Tibial nerve (tissue), 4 donors: ENCODE measurements around the gene RNF43. TPM values are rescaled to one million over a fixed set of nuclear protein-coding genes. Genes with fewer than 3 reads are reported as not detected.

ENCODE experiments used
- DNase-seq, 2 donors: peaks; one replicate each; pipeline ENCODE4 v3.0.0-alpha.2; 2019; ENCODE audit warnings: low spot score in 2 of 2
- H3K27ac ChIP-seq, 4 donors: fragments of 200-600 bp; sonication (generic) in 3 of 4; one replicate each; pipeline ENCODE4 v1.5.1; 2017 to 2019; ENCODE audit warnings: mild to moderate bottlenecking in 1 of 4
- H3K27me3 ChIP-seq, 2 donors: fragments of 200-600 bp; sonication (generic) in 1 of 2; one replicate each; pipeline versions ENCODE4 v1.5.1 to v1.6.0; 2017 to 2019
- H3K36me3 ChIP-seq, 3 donors: fragments of 200-600 bp; sonication (generic); one replicate each; pipeline ENCODE4 v1.5.1; 2018 to 2019
- H3K4me1 ChIP-seq, 4 donors: fragments of 200-600 bp; sonication (generic) in 3 of 4; one replicate each; pipeline ENCODE4 v1.5.1; 2017 to 2019
- H3K4me3 ChIP-seq, 4 donors: fragments of 200-600 bp; sonication (generic) in 3 of 4; one replicate each; pipeline ENCODE4 v1.5.1; 2017 to 2019; ENCODE audit warnings: mild to moderate bottlenecking in 1 of 4, moderate library complexity in 1 of 4
- H3K9me3 ChIP-seq, 4 donors: fragments of 200-600 bp; sonication (generic) in 3 of 4; one replicate each; pipeline ENCODE4 v1.5.1; 2017 to 2019
- CTCF ChIP-seq, 5 experiments: fragments of 200-600 bp in 3 of 5; fragments of 450-650 bp in 2 of 5; sonication (generic) in 3 of 5; IDR thresholded peaks; one replicate each; pipeline ENCODE4 v1.5.1; 2016 to 2019; ENCODE audit warnings: antibody characterized with exemption in 5 of 5, mild to moderate bottlenecking in 3 of 5, moderate library complexity in 2 of 5
- EP300 ChIP-seq, 2 donors: sonication (generic); formaldehyde crosslinking; IDR thresholded peaks; one replicate each; pipeline ENCODE4 v1.6.1; 2017; ENCODE audit warnings: antibody characterized with exemption in 2 of 2, mild to moderate bottlenecking in 1 of 2
- POLR2A ChIP-seq, 2 donors: fragments of 450-650 bp; IDR thresholded peaks; one replicate each; pipeline ENCODE4 v1.6.1; 2017; ENCODE audit warnings: antibody characterized with exemption in 2 of 2, mild to moderate bottlenecking in 2 of 2, moderate library complexity in 2 of 2
- WGBS, 2 donors: methylation state at CpG; one replicate each; pipeline ENCODE4 v1.1.5; 2018; 5-methylcytosine and 5-hydroxymethylcytosine counted together
- total RNA-seq, 4 donors: library from RNA; depleted of rRNA; stranded (reverse); fragments of >200 nt; gene quantifications; one replicate each; pipeline ENCODE4 v1.1.0, GENCODE V29; 2016

Gene RNF43
- total RNA-seq, 4 donors from 2014 or later, result under 0.01 to 0.66 (median 0.50) TPM

- H3K27me3 ChIP-seq, result no peaks in the 10 kb centered on the region
- TF ChIP-seq CTCF (IDR thresholded peaks at IDR 0.05), result no peak
- no peak for TF ChIP-seq POLR2A (IDR thresholded peaks at IDR 0.05)
- no peak for TF ChIP-seq EP300 (IDR thresholded peaks at IDR 0.05)
- no peak overlapping the region for H3K4me3 ChIP-seq
- H3K9me3 ChIP-seq, result no peaks in the 10 kb centered on the region
- no peaks in the 10 kb centered on the region for H3K36me3 ChIP-seq
- WGBS, 2 donors, result 78 to 91% methylated on average over 1 of the region's 1 CpG
- DNase-seq, result no peak
- no peaks in the 10 kb centered on the region for H3K4me1 ChIP-seq
- H3K27ac ChIP-seq, result no peak overlapping the region
These were observed 29.5 kb downstream of the RNF43 start for GRCh38 chr17:58387834-58388233.

- H3K4me3 ChIP-seq, result no peak overlapping the region
- H3K36me3 ChIP-seq, result no peaks in the 10 kb centered on the region
- DNase-seq, result no peak
- no peak overlapping the region for H3K27ac ChIP-seq
- no peaks in the 10 kb centered on the region for H3K27me3 ChIP-seq
- H3K9me3 ChIP-seq, result no peaks in the 10 kb centered on the region
- WGBS, 2 donors, result 74 to 77% methylated on average over 3 of the region's 3 CpGs
- TF ChIP-seq POLR2A (IDR thresholded peaks at IDR 0.05) (no peak), CTCF (IDR thresholded peaks at IDR 0.05) (no peak), EP300 (IDR thresholded peaks at IDR 0.05) (no peak)
- no peaks in the 10 kb centered on the region for H3K4me1 ChIP-seq
These were observed 30.6 kb downstream of the RNF43 start for GRCh38 chr17:58386708-58387107.

- Histone ChIP-seq H3K27ac (no peak overlapping the region), H3K4me3 (no peak overlapping the region), H3K27me3 (no peaks in the 10 kb centered on the region), H3K9me3 (no peaks in the 10 kb centered on the region), H3K4me1 (no peaks in the 10 kb centered on the region), H3K36me3 (no peaks in the 10 kb centered on the region)
- TF ChIP-seq CTCF (IDR thresholded peaks at IDR 0.05) (no peak), EP300 (IDR thresholded peaks at IDR 0.05) (no peak), POLR2A (IDR thresholded peaks at IDR 0.05) (no peak)
- WGBS, 2 donors, result 64 to 77% methylated on average over 4 of the region's 4 CpGs
- DNase-seq, result no peak
These were observed 31.9 kb downstream of the RNF43 start for GRCh38 chr17:58385359-58385899.

GRCh38 chr17:58384897-58385296 is 32.4 kb downstream of the RNF43 start:
- Histone ChIP-seq H3K36me3 (no peaks in the 10 kb centered on the region), H3K27me3 (no peaks in the 10 kb centered on the region), H3K9me3 (no peaks in the 10 kb centered on the region), H3K4me3 (no peak overlapping the region), H3K4me1 (no peaks in the 10 kb centered on the region), H3K27ac (no peak overlapping the region)
- no peak for TF ChIP-seq EP300 (IDR thresholded peaks at IDR 0.05)
- TF ChIP-seq CTCF (IDR thresholded peaks at IDR 0.05), result no peak
- 63 to 64% methylated on average over 3 of the region's 3 CpGs for WGBS, 2 donors
- no peak for DNase-seq

GRCh38 chr17:58383892-58384462 is 33.4 kb downstream of the RNF43 start:
- Histone ChIP-seq H3K9me3 (no peaks in the 10 kb centered on the region), H3K36me3 (no peaks in the 10 kb centered on the region), H3K4me1 (no peaks in the 10 kb centered on the region), H3K27ac (no peak overlapping the region), H3K4me3 (no peak overlapping the region), H3K27me3 (no peaks in the 10 kb centered on the region)
- 62 to 63% methylated on average over 4 of the region's 4 CpGs for WGBS, 2 donors
- DNase-seq, result no peak
- no peak for TF ChIP-seq EP300 (IDR thresholded peaks at IDR 0.05)
- TF ChIP-seq POLR2A (IDR thresholded peaks at IDR 0.05), result no peak
- TF ChIP-seq CTCF (IDR thresholded peaks at IDR 0.05), result no peak
